Activated T-cell treated with anti-CD3 and anti-CD28 coated beads, Interleukin-2, amount 50 U/mL, for 72 hours (primary cell): ENCODE measurements around the gene GSTP1. TPM values are rescaled to one million over a fixed set of nuclear protein-coding genes. Genes with fewer than 3 reads are reported as not detected.
"Not testable (repeated sequence)": the region's sequence is repeated elsewhere in the genome, so short reads cannot be mapped to it uniquely, and the experiment has no call there.

ENCODE experiments used
- ATAC-seq, 2 donors: fragments of 150-1000 bp; cut with Tn5 transposase; replicated peaks in 1 of 2; 2 replicates each; pipeline ENCODE4 v1.10.0; 2021; ENCODE audit warnings: moderate library complexity in 2 of 2, mild to moderate bottlenecking in 1 of 2
- DNase-seq, 2 donors: peaks; one replicate each; pipeline ENCODE4 v3.0.0; 2021 to 2022; ENCODE audit warnings: mixed read lengths in 1 of 2
- H3K27ac Mint-ChIP-seq: one replicate; pipeline ENCODE4 v1.8.0; 2022; ENCODE audit warnings: mild to moderate bottlenecking, moderate library complexity, mixed read lengths
- H3K27me3 Mint-ChIP-seq: one replicate; pipeline ENCODE4 v1.8.0; 2022; ENCODE audit warnings: low read depth, mixed read lengths
- H3K36me3 Mint-ChIP-seq, 2 donors: one replicate each; pipeline ENCODE4 v1.8.0; 2022; ENCODE audit warnings: mixed read lengths in 2 of 2, mild to moderate bottlenecking in 1 of 2; ENCODE audit not compliant: insufficient read depth in 2 of 2
- H3K4me1 Mint-ChIP-seq: one replicate; pipeline ENCODE4 v1.8.0; 2022; ENCODE audit warnings: low read depth, mixed read lengths
- H3K4me3 Mint-ChIP-seq, 2 donors: one replicate each; pipeline ENCODE4 v1.8.0; 2022; ENCODE audit warnings: mild to moderate bottlenecking in 2 of 2, mixed read lengths in 2 of 2, moderate library complexity in 2 of 2
- H3K9me3 Mint-ChIP-seq, 2 donors: one replicate each; pipeline ENCODE4 v1.8.0; 2022; ENCODE audit warnings: mixed read lengths in 2 of 2
- total RNA-seq, 2 donors: library from RNA; stranded (reverse); gene quantifications; one replicate each; pipeline ENCODE4 v1.2.3, GENCODE V29; 2022

Gene GSTP1
- total RNA-seq, 2 donors from 2014 or later = 199 to 215 TPM

- Mint-ChIP-seq H3K9me3 (no peaks in the 10 kb centered on the region), H3K36me3 (no peaks in the 10 kb centered on the region), H3K4me3 (no peak overlapping the region), H3K27me3 (peaks cover 9% of the 10 kb centered on the region), H3K4me1 (no peaks in the 10 kb centered on the region), H3K27ac (no peak overlapping the region)
- ATAC-seq (no peak), DNase-seq (no peak)
These were observed 10.9 kb downstream of the GSTP1 start for GRCh38 chr11:67594480-67594879.

GRCh38 chr11:67596753-67597300 lies 13.2 kb downstream of the GSTP1 start:
- no peak overlapping the region for H3K4me3 Mint-ChIP-seq
- peaks cover 32% of the 10 kb centered on the region for H3K27me3 Mint-ChIP-seq
- H3K4me1 Mint-ChIP-seq = peaks cover 10% of the 10 kb centered on the region
- DNase-seq (no peak), ATAC-seq (no peak)
- no peaks in the 10 kb centered on the region for H3K36me3 Mint-ChIP-seq
- no peak overlapping the region for H3K27ac Mint-ChIP-seq
- H3K9me3 Mint-ChIP-seq = no peaks in the 10 kb centered on the region

- not testable (repeated sequence) for H3K36me3 Mint-ChIP-seq, H3K9me3 Mint-ChIP-seq, ATAC-seq, H3K27ac Mint-ChIP-seq, H3K4me1 Mint-ChIP-seq, DNase-seq, H3K4me3 Mint-ChIP-seq
- peaks cover 34% of the 10 kb centered on the region for H3K27me3 Mint-ChIP-seq
These were observed 13.8 kb downstream of the GSTP1 start for GRCh38 chr11:67597458-67597857.

- H3K27ac Mint-ChIP-seq, H3K4me1 Mint-ChIP-seq, ATAC-seq, H3K9me3 Mint-ChIP-seq, H3K36me3 Mint-ChIP-seq, H3K4me3 Mint-ChIP-seq, DNase-seq: not testable (repeated sequence)
- peaks cover 38% of the 10 kb centered on the region for H3K27me3 Mint-ChIP-seq
These were observed 14.4 kb downstream of the GSTP1 start for GRCh38 chr11:67597963-67598362.

- H3K4me1 Mint-ChIP-seq = peaks cover 10% of the 10 kb centered on the region
- H3K4me3 Mint-ChIP-seq = no peak overlapping the region
- peaks cover 41% of the 10 kb centered on the region for H3K27me3 Mint-ChIP-seq
- H3K36me3 Mint-ChIP-seq = no peaks in the 10 kb centered on the region
- no peak overlapping the region for H3K27ac Mint-ChIP-seq
- no peaks in the 10 kb centered on the region for H3K9me3 Mint-ChIP-seq
- no peak for DNase-seq
- no peak for ATAC-seq
These were observed 15.5 kb downstream of the GSTP1 start for GRCh38 chr11:67599149-67599548.

- H3K9me3 Mint-ChIP-seq = no peaks in the 10 kb centered on the region
- peaks cover 41% of the 10 kb centered on the region for H3K27me3 Mint-ChIP-seq
- H3K4me1 Mint-ChIP-seq = peaks cover 11% of the 10 kb centered on the region
- H3K36me3 Mint-ChIP-seq = no peaks in the 10 kb centered on the region
- DNase-seq (no peak), ATAC-seq (no peak)
- peak overlapping the region; percentile 2 to 3 for H3K4me3 Mint-ChIP-seq
- H3K27ac Mint-ChIP-seq = peak overlapping the region; percentile 1
These were observed 16.9 kb downstream of the GSTP1 start for GRCh38 chr11:67600324-67601029.

GRCh38 chr11:67601098-67601497 lies 17.5 kb downstream of the GSTP1 start:
- H3K36me3 Mint-ChIP-seq = no peaks in the 10 kb centered on the region
- H3K4me3 Mint-ChIP-seq = no peak overlapping the region
- H3K27ac Mint-ChIP-seq = no peak overlapping the region
- no peak for DNase-seq
- peaks cover 41% of the 10 kb centered on the region for H3K27me3 Mint-ChIP-seq
- ATAC-seq = no peak
- H3K4me1 Mint-ChIP-seq = peaks cover 16% of the 10 kb centered on the region
- H3K9me3 Mint-ChIP-seq = no peaks in the 10 kb centered on the region

GRCh38 chr11:67604119-67604518 lies 20.5 kb downstream of the GSTP1 start:
- H3K27me3 Mint-ChIP-seq = peaks cover 36% of the 10 kb centered on the region
- peak overlapping the region in 1 of 2 donors; percentile 25 for H3K4me3 Mint-ChIP-seq
- not testable (repeated sequence) for DNase-seq, ATAC-seq, H3K27ac Mint-ChIP-seq, H3K36me3 Mint-ChIP-seq, H3K9me3 Mint-ChIP-seq
- H3K4me1 Mint-ChIP-seq = peaks cover 34% of the 10 kb centered on the region

GRCh38 chr11:67604815-67605214 lies 21.2 kb downstream of the GSTP1 start:
- peaks cover 3 to 10% of the 10 kb centered on the region in 2 donors for H3K36me3 Mint-ChIP-seq
- H3K4me3 Mint-ChIP-seq = no peak overlapping the region
- ATAC-seq (no peak), DNase-seq (no peak)
- H3K9me3 Mint-ChIP-seq = no peaks in the 10 kb centered on the region
- H3K27me3 Mint-ChIP-seq = peaks cover 29% of the 10 kb centered on the region
- H3K4me1 Mint-ChIP-seq = peaks cover 39% of the 10 kb centered on the region
- H3K27ac Mint-ChIP-seq = no peak overlapping the region

- peak overlapping the region; percentile 69 to 93 for H3K4me3 Mint-ChIP-seq
- H3K4me1 Mint-ChIP-seq = peaks cover 34% of the 10 kb centered on the region
- H3K9me3 Mint-ChIP-seq = no peaks in the 10 kb centered on the region
- no peak for DNase-seq
- peaks cover 3 to 10% of the 10 kb centered on the region in 2 donors for H3K36me3 Mint-ChIP-seq
- H3K27me3 Mint-ChIP-seq = peaks cover 23% of the 10 kb centered on the region
- H3K27ac Mint-ChIP-seq = peak overlapping the region; percentile 55
- ATAC-seq = no peak
These were observed 21.8 kb downstream of the GSTP1 start for GRCh38 chr11:67605231-67606011.

GRCh38 chr11:67606093-67606491 lies 22.5 kb downstream of the GSTP1 start:
- Mint-ChIP-seq H3K36me3 (peaks cover 3 to 13% of the 10 kb centered on the region in 2 donors), H3K4me1 (peaks cover 29% of the 10 kb centered on the region), H3K27ac (no peak overlapping the region), H3K27me3 (peaks cover 16% of the 10 kb centered on the region), H3K4me3 (peak overlapping the region; percentile 88 to 93), H3K9me3 (no peaks in the 10 kb centered on the region)
- ATAC-seq (no peak), DNase-seq (no peak)

- no peaks in the 10 kb centered on the region for H3K9me3 Mint-ChIP-seq
- peak within 1 kb of the TSS; percentile 77 for H3K27ac Mint-ChIP-seq
- ATAC-seq = peak; percentile 99 to 100
- peak within 1 kb of the TSS; percentile 88 to 93 for H3K4me3 Mint-ChIP-seq
- peaks cover 3 to 13% of the 10 kb centered on the region in 2 donors for H3K36me3 Mint-ChIP-seq
- peaks cover 11% of the 10 kb centered on the region for H3K27me3 Mint-ChIP-seq
- peak; percentile 98 for DNase-seq
- peaks cover 29% of the 10 kb centered on the region for H3K4me1 Mint-ChIP-seq
These were observed 23.1 kb downstream of the GSTP1 start, which contains the start of gene NDUFV1 for GRCh38 chr11:67606492-67607295. TSS of gene NDUFV1 (plus strand) at chr11:67606936. CDS start at chr11:67607005, 69 bp downstream.
